ENCODE measurements around the gene HOXA2.

Gene HOXA2

DNA sequence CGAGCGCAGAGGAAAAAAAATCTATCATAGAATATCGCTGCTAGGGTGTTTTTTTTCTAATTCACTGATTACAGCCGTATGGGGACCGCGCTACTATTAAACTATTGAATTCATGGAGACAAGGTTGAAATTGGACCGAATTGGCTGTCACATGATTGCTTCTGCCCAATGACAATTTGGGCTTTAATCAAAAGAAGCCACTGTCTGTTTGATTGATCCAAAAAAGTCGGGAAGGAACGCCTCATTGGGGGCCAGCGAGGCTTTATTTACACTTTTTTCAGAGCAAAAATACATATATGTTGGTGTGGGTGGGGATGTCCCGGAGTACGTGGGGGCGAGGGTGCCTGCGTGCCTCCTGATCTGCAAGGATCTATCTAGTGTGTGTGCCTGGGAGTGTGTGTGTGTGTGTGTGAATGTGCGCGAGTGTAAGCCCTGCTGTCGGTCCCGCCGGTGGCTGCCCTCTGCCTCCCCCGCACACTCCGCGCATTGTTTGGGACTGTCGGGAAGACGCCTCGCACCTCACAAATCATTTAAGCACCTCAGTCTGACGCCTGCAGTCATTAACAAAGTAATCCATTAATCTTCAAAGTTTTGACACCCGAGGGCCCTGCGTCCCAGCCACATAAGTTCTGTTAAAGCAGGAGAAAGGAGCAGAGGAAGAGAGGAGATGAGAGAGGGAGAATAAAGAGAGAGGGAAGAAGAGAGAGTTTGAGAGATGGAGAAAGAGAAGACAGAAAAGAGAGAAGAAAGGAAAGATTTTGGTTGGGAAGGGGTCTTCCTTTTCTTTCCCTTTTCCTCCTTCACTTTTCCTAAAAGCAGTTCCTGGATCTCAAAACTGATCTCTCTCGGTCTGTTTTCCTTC lies at the start of gene HOXA2:
TSS of gene HOXA2 (minus strand) at position 103 of the 862 bp plus-strand sequence. CDS start 183 bp downstream, outside the sequence.
- no peak for DNase-seq (ENCODE audit: low read depth)
- TF ChIP-seq CTCF (conservative IDR thresholded peaks at IDR 0.05; ENCODE audit: low read length) = no peak
- H3K4me3 ChIP-seq (ENCODE audit: low read length) = peak within 1 kb of the TSS; percentile 40

- no peak for DNase-seq (ENCODE audit: low read depth)
- H3K4me3 ChIP-seq (ENCODE audit: low read length) = peak overlapping the region; percentile 84
- peak; percentile 18; the same call in 1 of the 2 replicates for TF ChIP-seq CTCF (conservative IDR thresholded peaks at IDR 0.05; ENCODE audit: low read length)
These were observed 49.0 kb upstream of the HOXA2 start for GRCh38 chr7:27151341-27151930.

- DNase-seq (ENCODE audit: low read depth) = peak; percentile 80
- peak; percentile 60 for TF ChIP-seq CTCF (conservative IDR thresholded peaks at IDR 0.05; ENCODE audit: low read length)
- peak overlapping the region; percentile 84 for H3K4me3 ChIP-seq (ENCODE audit: low read length)
These were observed 48.3 kb upstream of the HOXA2 start for GRCh38 chr7:27150568-27151340.

GRCh38 chr7:27149842-27150567 lies 47.5 kb upstream of the HOXA2 start:
- no peak for DNase-seq (ENCODE audit: low read depth)
- no peak for TF ChIP-seq CTCF (conservative IDR thresholded peaks at IDR 0.05; ENCODE audit: low read length)
- H3K4me3 ChIP-seq (ENCODE audit: low read length) = peak overlapping the region; percentile 84

DNA sequence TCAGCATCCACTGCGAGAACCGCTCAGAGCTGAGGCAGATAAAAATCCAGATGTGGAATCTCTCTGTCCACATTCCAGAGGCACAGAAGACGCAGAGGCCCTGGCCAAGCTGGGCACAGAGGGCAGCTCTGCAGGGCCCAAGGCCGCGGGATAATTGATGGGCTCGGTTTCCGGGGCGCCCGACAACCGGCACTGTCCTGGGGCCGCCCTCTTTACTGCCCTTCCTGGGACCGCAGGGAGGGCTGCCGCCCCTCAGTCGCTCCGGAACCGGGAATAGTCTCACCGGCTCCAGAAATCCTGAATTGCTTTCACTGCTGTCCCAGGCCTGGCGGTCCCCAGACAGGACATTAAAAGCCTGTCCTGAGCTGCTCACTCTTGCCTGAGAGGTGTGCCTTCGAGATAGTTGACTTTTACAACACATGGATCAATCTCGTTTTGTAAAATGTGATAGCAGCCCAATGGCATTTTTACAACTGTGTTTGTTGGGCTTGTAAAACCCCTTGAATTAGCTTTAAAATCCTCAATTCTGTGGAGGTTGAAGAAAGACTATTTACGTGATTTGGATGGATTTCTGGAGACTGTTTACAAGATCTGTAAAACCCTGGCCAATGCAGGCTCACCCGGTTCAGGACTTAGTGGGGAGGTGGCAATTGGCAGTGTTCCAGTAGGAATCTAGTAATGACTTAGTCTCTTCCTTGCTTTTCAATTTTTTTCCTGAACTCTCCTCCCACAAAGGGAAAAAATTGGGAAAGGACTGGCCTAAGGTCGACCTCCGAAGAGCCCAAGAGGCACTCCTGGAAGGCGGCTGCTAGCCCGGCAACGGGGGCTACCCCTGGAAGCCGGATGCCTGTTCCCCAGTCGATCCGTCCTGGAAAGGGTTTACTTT lies 46.5 kb upstream of the HOXA2 start:
- DNase-seq (ENCODE audit: low read depth) = peak; percentile 37
- H3K4me3 ChIP-seq (ENCODE audit: low read length) = peak overlapping the region; percentile 84
- no peak for TF ChIP-seq CTCF (conservative IDR thresholded peaks at IDR 0.05; ENCODE audit: low read length)

Data from AG10803 (cell line).